Caco-2 (cell line): ENCODE data around the gene SLC39A12. TPM values are rescaled to one million over a fixed set of nuclear protein-coding genes. Genes with fewer than 3 reads are reported as not detected.

Source experiments
- BruUV-seq: library from RNA; stranded (reverse); fragments of 400-500 nt; replicated peaks from 2 replicates; lab custom pipeline; 2021; lab: Mats Ljungman, UMichigan
- CTCF ChIA-PET: fragments of 300-600 bp; sonication (Branson Sonifier 250); formaldehyde crosslinking; loops from one replicate; lab custom pipeline; 2022; ENCODE audit warnings: antibody characterized with exemption; lab: Charles Lee
- POLR2A ChIA-PET: fragments of 300-600 bp; sonication (Branson Sonifier 250); formaldehyde crosslinking; loops from one replicate; lab custom pipeline; 2022; ENCODE audit warnings: antibody characterized with exemption; lab: Charles Lee
- DNase-seq, 2 experiments: peaks; one replicate each; pipeline versions ENCODE4 v3.0.0 to v3.0.0-alpha.2; 2020 to 2022
- H3K27me3 ChIP-seq: replicated peaks from 2 replicates; pipeline ENCODE4 v1.6.0; 2011; ENCODE audit warnings: low read length; ENCODE audit not compliant: control insufficient read depth, insufficient read depth
- H3K36me3 ChIP-seq: 2 replicates; pipeline ENCODE4 v1.5.1; 2011; ENCODE audit warnings: low read length; ENCODE audit not compliant: control insufficient read depth, insufficient read depth
- H3K4me1 ChIP-seq: fragments of 250-450 bp; sonication (Bioruptor Pico); 2 replicates; pipeline ENCODE4 v1.5.1; 2020; ENCODE audit warnings: mild to moderate bottlenecking
- H3K4me3 ChIP-seq: 2 replicates; pipeline ENCODE4 v1.5.1; 2011; ENCODE audit warnings: low read depth, mild to moderate bottlenecking, control low read depth, low read length
- H3K9me3 ChIP-seq: fragments of 250-450 bp; sonication (Bioruptor Pico); 2 replicates; pipeline ENCODE4 v1.5.1; 2020; ENCODE audit warnings: mild to moderate bottlenecking, moderate library complexity
- H3K27ac Mint-ChIP-seq: one replicate; pipeline ENCODE4 v1.8.0; 2022; ENCODE audit warnings: mixed read lengths; ENCODE audit not compliant: unreplicated experiment
- H3K27me3 Mint-ChIP-seq: one replicate; pipeline ENCODE4 v1.8.0; 2022; ENCODE audit warnings: mixed read lengths; ENCODE audit not compliant: insufficient read depth, unreplicated experiment
- H3K36me3 Mint-ChIP-seq: one replicate; pipeline ENCODE4 v1.8.0; 2022; ENCODE audit warnings: mild to moderate bottlenecking, mixed read lengths; ENCODE audit not compliant: insufficient read depth, unreplicated experiment
- H3K4me1 Mint-ChIP-seq: one replicate; pipeline ENCODE4 v1.8.0; 2022; ENCODE audit warnings: low read depth, mixed read lengths; ENCODE audit not compliant: unreplicated experiment
- H3K4me3 Mint-ChIP-seq: one replicate; pipeline ENCODE4 v1.8.0; 2022; ENCODE audit warnings: mild to moderate bottlenecking, moderate library complexity, mixed read lengths; ENCODE audit not compliant: unreplicated experiment
- H3K9me3 Mint-ChIP-seq: one replicate; pipeline ENCODE4 v1.8.0; 2022; ENCODE audit warnings: mixed read lengths; ENCODE audit not compliant: unreplicated experiment
- CTCF ChIP-seq, 2 experiments: fragments of 200-600 bp in 1 of 2; IDR thresholded peaks; 1 replicate in 1 of 2; 2 replicates in 1 of 2; pipeline versions ENCODE4 v1.5.1 to v1.8.0; 2011 to 2022; ENCODE audit warnings: antibody characterized with exemption in 1 of 2, control low read depth in 1 of 2, inconsistent platforms in 1 of 2, low read depth in 1 of 2, low read length in 1 of 2, mild to moderate bottlenecking in 1 of 2, moderate library complexity in 1 of 2; ENCODE audit not compliant: insufficient read depth in 1 of 2, severe bottlenecking in 1 of 2, unreplicated experiment in 1 of 2
- intact Hi-C: fragments of 100-400 bp; cut with micrococcal nuclease; formaldehyde crosslinking; loops from one replicate; pipeline ENCODE4 v1.10.0; 2022; ENCODE audit not compliant: unreplicated experiment
- total RNA-seq: library from RNA; stranded (reverse); gene quantifications from 2 replicates; pipeline ENCODE4 v1.2.3, GENCODE V29; 2022

The SLC39A12 gene
- total RNA-seq, 1 experiment from 2014 or later = not detected

- no peak overlapping the region for H3K4me3 Mint-ChIP-seq
- Histone ChIP-seq H3K36me3 (no peaks in the 10 kb centered on the region), H3K4me1 (no peaks in the 10 kb centered on the region), H3K4me3 (no peak overlapping the region), H3K27me3 (no peaks in the 10 kb centered on the region), H3K9me3 (no peaks in the 10 kb centered on the region)
- no peaks in the 10 kb centered on the region for H3K4me1 Mint-ChIP-seq
- no peak for DNase-seq
- no peaks in the 10 kb centered on the region for H3K36me3 Mint-ChIP-seq
- ChIA-PET CTCF (no interaction called here), POLR2A (no interaction called here)
- no peak for TF ChIP-seq CTCF (IDR thresholded peaks at IDR 0.05; ENCODE audit: insufficient read depth in 1 of 2, low read depth in 1 of 2, low read length in 1 of 2, severe bottlenecking in 1 of 2, unreplicated experiment in 1 of 2)
- H3K9me3 Mint-ChIP-seq = no peaks in the 10 kb centered on the region
- H3K27me3 Mint-ChIP-seq = peaks cover 3% of the 10 kb centered on the region
- no peak overlapping the region for H3K27ac Mint-ChIP-seq
- BruUV-seq = no TSS peak
- intact Hi-C loops = no loop called here
These were observed 29.3 kb downstream of the SLC39A12 start for GRCh38 chr10:17980846-17981565.

GRCh38 chr10:17981766-17982380 lies 30.2 kb downstream of the SLC39A12 start:
- H3K36me3 Mint-ChIP-seq = no peaks in the 10 kb centered on the region
- H3K27ac Mint-ChIP-seq = no peak overlapping the region
- H3K4me1 Mint-ChIP-seq = no peaks in the 10 kb centered on the region
- POLR2A ChIA-PET = interaction anchor here (0.5 kb wide), 1 partner anchor 677 kb away, joined by 3 read pairs; no protein-coding TSS in a partner anchor
- Histone ChIP-seq H3K4me1 (no peaks in the 10 kb centered on the region), H3K36me3 (no peaks in the 10 kb centered on the region), H3K9me3 (no peaks in the 10 kb centered on the region), H3K27me3 (no peaks in the 10 kb centered on the region), H3K4me3 (no peak overlapping the region)
- TF ChIP-seq CTCF (IDR thresholded peaks at IDR 0.05; ENCODE audit: insufficient read depth in 1 of 2, low read depth in 1 of 2, low read length in 1 of 2, severe bottlenecking in 1 of 2, unreplicated experiment in 1 of 2) = no peak
- peaks cover under 1% of the 10 kb centered on the region for H3K27me3 Mint-ChIP-seq
- intact Hi-C loops = no loop called here
- DNase-seq = no peak
- BruUV-seq = no TSS peak
- CTCF ChIA-PET = interaction anchor here (0.6 kb wide), 1 partner anchor 365 kb away, joined by 7 read pairs; no protein-coding TSS in a partner anchor
- no peak overlapping the region for H3K4me3 Mint-ChIP-seq
- no peaks in the 10 kb centered on the region for H3K9me3 Mint-ChIP-seq

GRCh38 chr10:17984056-17984455 lies 32.3 kb downstream of the SLC39A12 start:
- intact Hi-C loops = no loop called here
- CTCF ChIA-PET = interaction anchor here (0.6 kb wide), 1 partner anchor 49 kb away, joined by 6 read pairs; no protein-coding TSS in a partner anchor
- Histone ChIP-seq H3K4me3 (no peak overlapping the region), H3K9me3 (no peaks in the 10 kb centered on the region), H3K27me3 (no peaks in the 10 kb centered on the region), H3K36me3 (no peaks in the 10 kb centered on the region), H3K4me1 (no peaks in the 10 kb centered on the region)
- Mint-ChIP-seq H3K4me3 (no peak overlapping the region), H3K9me3 (no peaks in the 10 kb centered on the region), H3K4me1 (no peaks in the 10 kb centered on the region), H3K27me3 (no peaks in the 10 kb centered on the region), H3K36me3 (no peaks in the 10 kb centered on the region), H3K27ac (no peak overlapping the region)
- POLR2A ChIA-PET = no interaction called here
- TF ChIP-seq CTCF (IDR thresholded peaks at IDR 0.05; ENCODE audit: insufficient read depth in 1 of 2, low read depth in 1 of 2, low read length in 1 of 2, severe bottlenecking in 1 of 2, unreplicated experiment in 1 of 2) = no peak
- no peak for DNase-seq
- BruUV-seq = no TSS peak
